Frontal cortex (tissue), 4 donors: ENCODE results near the gene PPP1R1C. TPM values are rescaled to one million over a fixed set of nuclear protein-coding genes. Genes with fewer than 3 reads are reported as not detected.
A peak's percentile ranks its signal among the peaks of the same experiment; 100 is the strongest.

Experiments
- DNase-seq, 2 donors: peaks; one replicate each; pipeline ENCODE4 v3.0.0; 2012; ENCODE audit warnings: low spot score in 2 of 2
- FAIRE-seq: peaks from 2 replicates; lab custom pipeline; 2012; peaks lifted over from hg19 to GRCh38; lab: Jason Lieb, UNC
- total RNA-seq: library from RNA; depleted of rRNA; stranded (reverse); fragments of >200 nt; gene quantifications from one replicate; pipeline ENCODE4 v1.2.3, GENCODE V29; 2014
- donor health status: control.
- donor health status: control.
- donor health status: control.

PPP1R1C gene
- total RNA-seq, 1 donor from 2014 or later: under 0.01 TPM

GRCh38 chr2:182055993-182056392, 70.3 kb downstream of the PPP1R1C start:
- FAIRE-seq (no peak), DNase-seq (no peak)

- no peak for FAIRE-seq
- DNase-seq: no peak
These were observed 71.3 kb downstream of the PPP1R1C start for GRCh38 chr2:182057002-182057401.

- no peak for DNase-seq
- no peak for FAIRE-seq
These were observed 72.4 kb downstream of the PPP1R1C start for GRCh38 chr2:182058056-182058455.

- DNase-seq (no peak), FAIRE-seq (no peak)
These were observed 76.1 kb downstream of the PPP1R1C start for GRCh38 chr2:182061739-182062138.

- DNase-seq (no peak), FAIRE-seq (no peak)
These were observed 76.8 kb downstream of the PPP1R1C start for GRCh38 chr2:182062329-182062972.

GRCh38 chr2:182064019-182064778, 78.5 kb downstream of the PPP1R1C start:
- DNase-seq (no peak), FAIRE-seq (no peak)

GRCh38 chr2:182066400-182067087, 80.9 kb downstream of the PPP1R1C start:
- DNase-seq: no peak
- FAIRE-seq: no peak

- FAIRE-seq: no peak
These were observed 81.7 kb downstream of the PPP1R1C start for GRCh38 chr2:182067393-182067792.

GRCh38 chr2:182068811-182069210, 83.2 kb downstream of the PPP1R1C start:
- FAIRE-seq (no peak), DNase-seq (no peak)

More at GRCh38 chr2:182067393-182067792, 81.7 kb downstream of the PPP1R1C start:
- DNase-seq: no peak

- FAIRE-seq (no peak), DNase-seq (no peak)
These were observed 83.8 kb downstream of the PPP1R1C start for GRCh38 chr2:182069416-182069815.

- DNase-seq: no peak
- FAIRE-seq: no peak
These were observed 84.3 kb downstream of the PPP1R1C start for GRCh38 chr2:182069908-182070307.

GRCh38 chr2:182070736-182071135, 85.1 kb downstream of the PPP1R1C start:
- DNase-seq: no peak
- FAIRE-seq: no peak

GRCh38 chr2:182072861-182073260, 87.2 kb downstream of the PPP1R1C start:
- no peak for FAIRE-seq
- no peak for DNase-seq

- FAIRE-seq: no peak
- DNase-seq: no peak
These were observed 88.0 kb downstream of the PPP1R1C start for GRCh38 chr2:182073613-182074012.

GRCh38 chr2:182077023-182077422, 91.4 kb downstream of the PPP1R1C start:
- FAIRE-seq: no peak

GRCh38 chr2:182077448-182078142, 91.9 kb downstream of the PPP1R1C start:
- DNase-seq (peak; percentile 2 to 20), FAIRE-seq (no peak)

More at GRCh38 chr2:182077023-182077422, 91.4 kb downstream of the PPP1R1C start:
- DNase-seq: no peak

- no peak for FAIRE-seq
- no peak for DNase-seq
These were observed 93.4 kb downstream of the PPP1R1C start for GRCh38 chr2:182078988-182079602.

GRCh38 chr2:182080493-182080892, 94.8 kb downstream of the PPP1R1C start:
- FAIRE-seq (no peak), DNase-seq (no peak)

GRCh38 chr2:182081602-182082260, 96.1 kb downstream of the PPP1R1C start:
- FAIRE-seq (no peak), DNase-seq (no peak)
